Peyer's patch (tissue), 4 donors: ENCODE measurements around the gene PCYT2. TPM values are rescaled to one million over a fixed set of nuclear protein-coding genes. Genes with fewer than 3 reads are reported as not detected.
A peak's percentile ranks its signal among the peaks of the same experiment; 100 is the strongest.

Source experiments
- DNase-seq, 3 donors: peaks; one replicate each; pipeline ENCODE4 v3.0.0-alpha.2; 2017 to 2019
- H3K27ac ChIP-seq, 4 donors: fragments of 200-600 bp; sonication (generic); one replicate each; pipeline ENCODE4 v1.5.1; 2016 to 2019
- H3K27me3 ChIP-seq, 2 donors: fragments of 200-600 bp; sonication (generic); one replicate each; pipeline ENCODE4 v1.5.1; 2019
- H3K36me3 ChIP-seq, 3 donors: fragments of 200-600 bp; sonication (generic); one replicate each; pipeline ENCODE4 v1.5.1; 2016 to 2019
- H3K4me1 ChIP-seq, 4 donors: fragments of 200-600 bp; sonication (generic); one replicate each; pipeline ENCODE4 v1.5.1; 2016 to 2019
- H3K4me3 ChIP-seq, 4 donors: fragments of 200-600 bp; sonication (generic); 1 replicate in 3 of 4; 2 replicates in 1 of 4; pipeline ENCODE4 v1.5.1; 2016 to 2019; ENCODE audit warnings: mild to moderate bottlenecking in 1 of 4
- H3K9me3 ChIP-seq, 4 donors: fragments of 200-600 bp; sonication (generic); one replicate each; pipeline ENCODE4 v1.5.1; 2016 to 2019; ENCODE audit warnings: mild to moderate bottlenecking in 1 of 4
- POLR2A ChIP-seq, 2 donors: fragments of 450-650 bp; IDR thresholded peaks; one replicate each; pipeline ENCODE4 v1.5.1; 2017; ENCODE audit warnings: antibody characterized with exemption in 2 of 2, mild to moderate bottlenecking in 2 of 2, moderate library complexity in 2 of 2
- total RNA-seq, 4 donors: library from RNA; depleted of rRNA; stranded (reverse); fragments of >200 nt; gene quantifications; one replicate each; pipeline ENCODE4 v1.1.0, GENCODE V29; 2016
- TF ChIP-seq, protein P1 (sequence below), 6 experiments: fragments of 450-650 bp in 4 of 6; fragments of 200-600 bp in 2 of 6; sonication (generic) in 1 of 6; IDR thresholded peaks; one replicate each; pipeline ENCODE4 v1.5.1; 2017 to 2019; ENCODE audit warnings: antibody characterized with exemption in 6 of 6, mild to moderate bottlenecking in 3 of 6, moderate library complexity in 1 of 6

The PCYT2 gene
- total RNA-seq, 4 donors from 2014 or later, result 67.7 to 297 (median 179) TPM

DNA sequence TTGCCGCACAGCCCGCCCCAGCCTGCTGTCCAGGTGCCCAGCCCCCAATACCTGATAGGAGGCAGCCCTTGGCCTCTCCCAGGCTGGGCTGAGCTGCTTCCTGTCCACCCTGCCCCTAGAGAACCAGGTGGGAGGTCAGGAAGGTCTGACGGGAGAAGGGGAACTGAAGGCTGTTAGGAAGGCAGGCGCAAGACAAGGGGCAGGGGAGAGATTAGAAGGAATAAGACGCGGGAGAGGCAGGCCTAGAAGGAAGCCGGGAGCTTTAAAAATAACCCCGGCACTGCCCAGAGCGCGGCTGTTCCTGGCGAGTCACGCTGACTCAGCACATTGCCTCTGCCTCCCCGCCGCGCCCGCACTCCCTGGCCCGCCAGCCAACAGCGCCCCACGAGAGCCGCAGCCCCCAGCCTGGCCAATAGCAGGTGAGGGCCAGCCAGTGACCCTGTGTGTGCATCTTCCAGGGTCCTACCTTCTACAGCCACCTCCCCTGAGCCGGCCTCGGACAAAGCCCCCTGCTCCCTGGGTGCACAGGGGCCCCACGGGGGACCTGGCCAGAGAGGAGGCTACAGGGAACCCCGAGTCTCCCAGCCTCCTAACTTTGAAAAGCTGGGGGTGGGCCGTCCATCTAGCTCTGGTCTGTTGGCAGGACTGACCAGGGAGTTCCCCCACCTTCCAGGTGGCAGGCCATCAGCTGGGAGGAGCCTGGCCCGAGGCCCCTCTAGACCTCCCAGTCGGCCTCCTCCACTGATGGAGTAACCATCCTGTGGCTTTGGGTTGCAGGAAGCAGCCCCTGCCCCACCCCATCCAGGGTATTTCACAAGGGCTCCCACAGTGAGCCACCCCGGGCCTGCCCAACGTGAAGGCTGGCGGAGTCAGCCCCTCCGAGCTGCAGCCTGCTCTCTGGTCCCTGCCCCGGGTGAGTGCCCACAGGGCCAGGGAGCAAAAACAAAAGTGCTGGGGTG, 12.4 kb upstream of the PCYT2 start:
- no peaks in the 10 kb centered on the region for H3K9me3 ChIP-seq
- peak in 1 of 2 donors; percentile 9 for TF ChIP-seq POLR2A (IDR thresholded peaks at IDR 0.05)
- TF ChIP-seq, protein P1, sequence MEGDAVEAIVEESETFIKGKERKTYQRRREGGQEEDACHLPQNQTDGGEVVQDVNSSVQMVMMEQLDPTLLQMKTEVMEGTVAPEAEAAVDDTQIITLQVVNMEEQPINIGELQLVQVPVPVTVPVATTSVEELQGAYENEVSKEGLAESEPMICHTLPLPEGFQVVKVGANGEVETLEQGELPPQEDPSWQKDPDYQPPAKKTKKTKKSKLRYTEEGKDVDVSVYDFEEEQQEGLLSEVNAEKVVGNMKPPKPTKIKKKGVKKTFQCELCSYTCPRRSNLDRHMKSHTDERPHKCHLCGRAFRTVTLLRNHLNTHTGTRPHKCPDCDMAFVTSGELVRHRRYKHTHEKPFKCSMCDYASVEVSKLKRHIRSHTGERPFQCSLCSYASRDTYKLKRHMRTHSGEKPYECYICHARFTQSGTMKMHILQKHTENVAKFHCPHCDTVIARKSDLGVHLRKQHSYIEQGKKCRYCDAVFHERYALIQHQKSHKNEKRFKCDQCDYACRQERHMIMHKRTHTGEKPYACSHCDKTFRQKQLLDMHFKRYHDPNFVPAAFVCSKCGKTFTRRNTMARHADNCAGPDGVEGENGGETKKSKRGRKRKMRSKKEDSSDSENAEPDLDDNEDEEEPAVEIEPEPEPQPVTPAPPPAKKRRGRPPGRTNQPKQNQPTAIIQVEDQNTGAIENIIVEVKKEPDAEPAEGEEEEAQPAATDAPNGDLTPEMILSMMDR (IDR thresholded peaks at IDR 0.05), result no peak
- H3K27ac ChIP-seq, result peak overlapping the region; percentile 46 to 100 (median 72)
- peaks cover 0 to 22% (median 0%) of the 10 kb centered on the region in 3 donors for H3K36me3 ChIP-seq
- H3K27me3 ChIP-seq, result no peaks in the 10 kb centered on the region
- peaks cover 13 to 78% (median 21%) of the 10 kb centered on the region in 4 donors for H3K4me1 ChIP-seq
- DNase-seq, result peak; percentile 31 to 87 (median 85)
- H3K4me3 ChIP-seq, result peak overlapping the region in 2 of 4 donors; percentile 30 to 39

DNA sequence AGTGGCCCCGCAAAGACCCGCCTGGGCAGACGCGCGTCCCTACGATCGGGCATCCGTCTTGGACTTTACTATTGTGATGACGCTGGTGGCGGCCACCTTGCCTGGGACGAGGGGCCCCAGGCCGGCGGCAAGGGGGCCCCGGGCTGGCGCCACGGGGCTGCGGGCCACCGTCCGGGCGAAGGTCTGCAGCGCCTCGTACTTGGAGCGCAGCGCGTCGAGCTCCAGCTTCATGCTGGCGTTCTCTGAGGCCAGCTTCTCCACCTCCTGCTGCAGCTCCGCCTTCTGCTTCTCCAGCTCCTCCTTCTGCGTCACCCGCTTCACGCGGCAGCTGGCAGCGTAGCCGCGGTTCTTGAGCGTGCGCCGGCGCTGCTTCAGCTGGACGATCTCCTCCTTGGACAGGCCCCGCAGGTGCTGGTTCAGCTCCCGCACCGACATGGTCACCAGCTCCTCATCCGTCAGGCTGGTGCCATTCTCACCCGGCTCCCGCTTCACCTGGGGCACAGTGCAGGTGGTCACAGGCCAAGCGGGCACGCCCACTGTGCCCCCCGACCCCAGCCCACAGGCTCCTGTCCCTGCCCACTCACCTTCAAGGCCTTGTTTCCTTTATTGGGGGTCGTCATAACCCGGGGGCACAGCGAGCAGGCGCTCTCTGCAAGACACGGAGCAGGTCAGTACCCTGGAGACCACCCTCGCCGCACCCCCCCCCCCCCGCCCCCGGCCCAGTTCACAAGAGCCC, 11.5 kb upstream of the PCYT2 start:
- Histone ChIP-seq H3K36me3 (peaks cover 0 to 22% (median 0%) of the 10 kb centered on the region in 3 donors), H3K4me3 (peak overlapping the region in 2 of 4 donors; percentile 30 to 39), H3K9me3 (no peaks in the 10 kb centered on the region), H3K27me3 (no peaks in the 10 kb centered on the region), H3K27ac (peak overlapping the region; percentile 27 to 100 (median 72)), H3K4me1 (peaks cover 16 to 77% (median 18%) of the 10 kb centered on the region in 4 donors)
- DNase-seq, result no peak
- TF ChIP-seq, protein P1 (IDR thresholded peaks at IDR 0.05), result no peak
- TF ChIP-seq POLR2A (IDR thresholded peaks at IDR 0.05), result no peak

DNA sequence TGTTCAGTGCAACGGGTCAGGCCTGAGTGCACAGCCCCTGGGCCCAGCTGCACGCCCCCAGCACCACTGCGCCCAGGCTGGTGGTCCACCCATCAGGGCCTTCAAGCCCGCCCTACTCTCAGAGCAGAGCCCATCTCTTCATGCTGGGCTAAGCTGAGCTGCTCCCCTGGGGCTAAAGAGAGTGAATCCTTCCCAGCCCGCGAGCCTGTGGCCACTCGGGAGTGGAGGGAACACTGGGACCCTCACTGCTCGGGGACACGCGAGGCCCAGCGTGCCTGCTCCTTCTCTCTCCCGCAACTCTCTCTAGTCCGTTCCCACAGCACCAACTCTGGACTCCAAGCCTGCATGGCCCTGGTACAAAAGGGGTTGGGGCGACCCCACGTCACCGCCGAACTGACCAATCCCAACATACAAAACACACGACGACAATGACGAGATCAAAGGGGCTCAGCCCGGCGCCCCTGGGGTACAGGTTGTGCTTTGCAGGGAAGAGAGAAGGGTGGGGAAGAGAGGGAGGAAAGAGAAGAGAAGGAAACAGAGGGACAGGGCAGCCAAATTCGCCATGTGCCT, 10.9 kb upstream of the PCYT2 start:
- no peaks in the 10 kb centered on the region for H3K9me3 ChIP-seq
- DNase-seq, result no peak
- H3K4me1 ChIP-seq, result peaks cover 16 to 81% (median 18%) of the 10 kb centered on the region in 4 donors
- H3K36me3 ChIP-seq, result peaks cover 0 to 22% (median 0%) of the 10 kb centered on the region in 3 donors
- no peak overlapping the region for H3K4me3 ChIP-seq
- H3K27ac ChIP-seq, result no peak overlapping the region
- TF ChIP-seq, protein P1 (IDR thresholded peaks at IDR 0.05), result no peak
- TF ChIP-seq POLR2A (IDR thresholded peaks at IDR 0.05), result no peak
- H3K27me3 ChIP-seq, result no peaks in the 10 kb centered on the region

DNA sequence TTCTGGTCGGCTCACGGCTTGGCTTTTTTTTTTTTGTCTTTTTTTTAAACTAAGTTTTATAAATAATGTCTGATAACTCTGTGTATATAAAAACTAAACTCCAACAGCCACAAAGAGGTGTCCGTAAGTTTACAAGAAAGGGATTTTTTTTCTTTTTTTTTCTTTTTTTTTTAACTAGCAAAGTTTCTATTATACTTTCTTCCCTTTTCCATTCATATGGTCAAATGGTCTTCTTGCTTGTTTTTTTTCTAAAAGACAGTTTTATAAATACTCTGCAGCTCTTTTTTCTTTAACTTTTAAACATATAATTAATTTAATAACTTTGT, 10.3 kb upstream of the PCYT2 start:
- no peak overlapping the region for H3K4me3 ChIP-seq
- peaks cover 0 to 22% (median 0%) of the 10 kb centered on the region in 3 donors for H3K36me3 ChIP-seq
- DNase-seq, result no peak
- peaks cover 16 to 87% (median 20%) of the 10 kb centered on the region in 4 donors for H3K4me1 ChIP-seq
- no peaks in the 10 kb centered on the region for H3K27me3 ChIP-seq
- H3K9me3 ChIP-seq, result no peaks in the 10 kb centered on the region
- H3K27ac ChIP-seq, result no peak overlapping the region
- TF ChIP-seq POLR2A (IDR thresholded peaks at IDR 0.05), result no peak
- TF ChIP-seq, protein P1 (IDR thresholded peaks at IDR 0.05), result no peak
